Activated CD4-positive, alpha-beta T cell treated with anti-CD3 and anti-CD28 coated beads for 24 hours (primary cell): ENCODE results near the gene INPP5D.
"Not testable (repeated sequence)": the region's sequence is repeated elsewhere in the genome, so short reads cannot be mapped to it uniquely, and the experiment has no call there.

Source experiments
- DNase-seq, 2 donors: peaks; one replicate each; pipeline ENCODE4 v3.0.0-alpha.2; 2020; ENCODE audit warnings: low read depth in 2 of 2

The INPP5D gene

DNA sequence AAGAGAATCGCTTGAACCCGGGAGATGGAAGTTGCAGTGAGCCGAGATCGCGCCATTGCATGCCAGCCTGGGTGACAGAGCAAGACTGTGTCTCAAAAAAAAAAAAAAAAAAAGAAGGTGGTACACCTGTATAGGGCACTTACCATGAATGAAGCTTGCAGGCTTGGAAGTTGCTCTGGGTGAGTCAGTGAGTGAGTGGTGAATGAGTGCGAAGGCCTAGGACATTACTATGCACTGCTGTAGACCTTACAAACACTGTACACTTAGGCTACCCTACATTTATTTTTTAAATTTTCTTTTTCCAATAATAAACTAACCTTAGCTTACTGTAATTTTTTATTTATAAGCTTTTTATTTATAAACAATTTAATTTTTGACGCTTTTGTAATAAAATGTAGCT, 113.0 kb downstream of the INPP5D start:
- DNase-seq = no peak

DNA sequence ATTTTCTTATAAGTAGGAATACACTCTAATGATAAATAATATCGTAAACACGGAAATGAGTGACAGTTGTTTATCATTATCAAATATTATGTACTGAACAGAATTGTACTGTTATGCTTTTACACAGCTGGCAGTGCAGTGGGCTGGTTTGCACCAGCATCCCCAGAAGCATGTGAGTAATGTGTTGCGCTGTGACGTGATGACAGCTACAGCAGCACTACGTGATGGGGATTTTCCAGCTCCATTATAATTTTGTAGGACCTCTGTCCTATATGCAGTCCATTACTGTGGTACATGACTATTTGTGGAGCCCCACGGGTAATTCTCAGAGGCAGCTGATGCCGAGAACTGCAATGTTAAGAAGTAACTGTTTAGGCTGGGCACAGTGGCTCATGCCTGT, 114.0 kb downstream of the INPP5D start:
- no peak for DNase-seq

DNA sequence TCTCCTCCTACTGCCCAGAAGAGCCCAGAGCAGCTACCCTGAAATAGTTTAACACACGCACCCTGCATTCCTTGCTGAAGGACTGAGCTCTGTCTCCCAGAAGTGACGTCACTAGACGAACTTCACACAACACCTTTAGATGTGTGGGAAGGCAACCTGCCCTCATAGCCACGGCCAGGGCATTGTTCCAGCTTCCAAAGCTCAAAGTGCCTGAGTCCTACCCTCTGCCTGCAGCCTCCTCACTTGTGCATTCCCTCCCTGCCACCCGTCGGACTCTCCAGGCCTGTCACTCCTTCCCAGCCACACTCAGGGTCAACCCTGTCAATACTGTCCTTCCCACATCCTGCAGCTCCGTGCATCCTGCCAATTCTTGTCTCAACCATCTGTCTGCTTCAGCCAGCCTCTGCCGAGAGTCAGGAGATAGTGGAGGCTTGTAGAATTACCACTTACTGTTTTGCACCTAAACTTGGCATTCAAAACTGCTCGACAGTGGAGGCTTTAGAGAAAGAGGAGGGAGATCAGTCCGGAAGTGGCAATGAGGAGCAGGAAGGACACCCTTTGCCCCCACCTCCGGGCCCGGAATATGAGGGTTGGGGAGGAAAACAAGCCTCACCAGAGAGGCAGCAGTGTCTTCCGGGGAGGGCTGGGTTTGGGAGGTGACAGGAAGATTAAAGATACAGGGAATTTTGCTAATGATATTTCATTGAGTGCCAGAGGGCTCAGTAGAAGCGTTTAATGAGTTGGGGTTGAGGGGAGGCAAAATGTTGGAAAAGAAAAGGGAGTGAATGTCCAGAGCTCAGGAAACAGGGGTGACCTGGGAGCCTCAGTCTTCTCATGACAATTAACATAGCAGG, 119.1 kb downstream of the INPP5D start:
- DNase-seq = no peak

DNA sequence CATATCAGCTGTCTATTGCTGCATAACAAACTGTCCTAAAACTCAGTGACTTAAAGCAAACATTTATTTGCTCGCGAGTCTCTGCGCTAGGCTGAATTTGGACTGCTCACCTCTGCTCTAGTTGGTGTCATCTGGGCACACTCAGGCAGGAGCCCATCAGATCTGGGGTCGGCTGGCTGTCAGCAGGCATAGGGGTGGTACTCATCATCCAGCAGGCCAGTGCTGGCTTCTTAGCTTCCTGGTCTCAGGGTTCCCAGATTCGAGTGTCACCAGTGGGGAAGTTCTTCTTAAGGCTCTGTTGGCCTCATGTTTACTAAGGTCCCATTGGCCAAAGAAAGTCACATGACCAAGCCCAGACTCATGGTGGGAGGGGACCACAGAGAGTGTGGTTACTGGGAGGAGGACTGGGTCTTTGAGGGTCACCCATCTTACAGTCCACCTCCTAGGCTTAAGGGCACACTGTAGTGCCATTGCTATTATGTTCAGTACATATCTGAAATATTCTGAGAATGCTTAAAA, 119.8 kb downstream of the INPP5D start:
- DNase-seq = no peak

DNA sequence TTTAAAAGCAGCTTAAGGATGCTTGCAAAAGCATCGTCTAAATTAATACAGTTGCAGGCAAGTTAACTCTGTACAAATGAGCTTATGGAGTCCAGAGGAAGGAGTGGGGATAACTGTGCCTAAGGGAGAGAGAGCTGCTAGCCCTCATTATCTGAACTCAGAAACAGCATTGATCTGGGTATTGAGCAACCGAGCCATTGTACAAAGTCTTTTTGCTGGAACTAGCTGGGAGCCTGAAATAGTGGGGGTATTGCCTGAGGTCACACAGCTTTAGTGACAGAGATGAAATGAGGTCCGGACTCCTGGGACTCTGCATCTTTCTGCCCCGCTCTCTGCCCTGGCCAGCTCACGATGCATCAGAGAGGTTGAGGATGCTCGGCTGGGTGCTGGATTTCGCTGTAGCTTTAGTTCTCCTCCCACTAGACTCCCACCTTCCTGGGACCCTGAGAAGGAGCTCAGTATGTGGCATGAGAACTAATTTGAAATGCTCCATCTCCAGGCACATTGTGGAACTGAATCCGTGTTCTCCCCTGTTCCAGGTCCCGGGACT, 123.8 kb downstream of the INPP5D start:
- DNase-seq = no peak

DNA sequence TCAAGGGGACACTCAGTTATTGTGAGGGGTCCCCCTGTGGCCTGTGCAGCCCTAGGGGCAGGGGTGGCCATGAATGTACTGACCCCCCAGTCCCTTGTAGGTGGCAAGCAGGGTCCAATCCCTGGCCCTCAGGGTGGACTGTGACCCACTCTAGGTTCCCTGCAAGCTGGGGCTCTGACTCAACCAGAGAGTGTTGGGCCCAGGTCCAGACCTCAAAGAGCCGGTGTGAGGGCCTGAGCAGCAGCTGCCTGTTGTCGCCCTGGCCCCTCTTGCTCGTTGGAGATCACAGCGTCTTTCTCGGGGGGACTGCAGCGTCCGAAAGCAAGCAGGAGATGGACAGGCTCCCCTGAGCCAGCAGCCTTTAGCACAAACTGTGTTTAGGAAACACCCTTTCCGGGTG, 124.5 kb downstream of the INPP5D start:
- DNase-seq = no peak

DNA sequence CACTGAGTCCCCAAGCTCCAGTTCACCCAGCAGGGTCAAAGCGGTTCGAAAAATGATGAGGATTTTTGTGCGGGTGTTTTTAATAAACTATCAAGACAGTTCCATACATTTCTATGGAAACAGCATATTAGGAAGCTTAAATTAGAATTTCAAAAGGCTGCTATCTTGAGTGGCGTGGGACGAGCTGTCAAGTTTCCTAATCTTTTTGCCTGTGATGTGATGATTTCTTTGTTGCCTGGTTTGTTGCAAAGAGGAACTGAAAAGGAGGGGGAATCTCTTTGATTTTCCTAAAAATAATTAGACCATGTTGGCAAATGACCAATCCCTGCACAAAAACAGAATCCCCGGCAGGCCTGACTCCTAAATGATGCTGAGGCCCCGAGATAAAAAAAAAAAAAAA, 125.2 kb downstream of the INPP5D start:
- DNase-seq = no peak

DNA sequence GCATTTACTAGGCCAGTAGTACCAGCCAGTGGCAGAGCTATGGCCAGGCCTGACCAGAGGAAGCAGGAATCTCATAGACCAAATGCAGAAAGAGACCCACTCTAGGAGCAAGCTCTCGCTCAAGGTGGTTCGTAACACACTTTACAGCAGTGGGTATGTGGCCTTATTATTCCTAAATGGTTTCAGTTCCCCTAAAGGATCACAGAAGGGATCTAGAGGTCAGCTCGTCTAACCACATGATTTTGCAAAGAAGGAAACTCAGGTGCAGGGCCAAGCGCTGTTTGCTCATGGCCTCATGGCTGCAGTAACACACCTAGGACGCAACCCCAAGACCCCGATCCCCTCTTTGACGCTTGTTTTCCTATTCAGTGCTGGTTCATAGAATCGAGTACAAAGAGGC, 125.8 kb downstream of the INPP5D start:
- DNase-seq = no peak

DNA sequence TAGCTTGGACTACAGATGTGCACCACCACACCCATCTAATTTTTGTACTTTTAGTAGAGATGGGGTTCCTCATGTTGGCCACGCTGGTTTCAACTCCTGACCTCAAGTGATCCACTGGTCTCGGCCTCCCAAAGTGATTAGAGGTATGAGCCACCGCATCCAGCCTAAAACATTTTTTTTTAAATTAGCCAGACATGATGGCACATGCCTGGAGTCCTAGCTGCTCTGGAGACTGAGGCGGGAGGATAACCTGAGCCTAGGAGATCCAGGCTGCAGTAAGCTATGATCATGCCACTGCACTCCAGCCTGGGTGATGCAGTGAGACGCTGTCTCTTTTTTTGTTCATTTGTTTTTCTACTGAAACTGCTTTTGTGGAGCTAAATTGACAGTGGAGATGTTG, 126.7 kb downstream of the INPP5D start:
- no peak for DNase-seq

DNA sequence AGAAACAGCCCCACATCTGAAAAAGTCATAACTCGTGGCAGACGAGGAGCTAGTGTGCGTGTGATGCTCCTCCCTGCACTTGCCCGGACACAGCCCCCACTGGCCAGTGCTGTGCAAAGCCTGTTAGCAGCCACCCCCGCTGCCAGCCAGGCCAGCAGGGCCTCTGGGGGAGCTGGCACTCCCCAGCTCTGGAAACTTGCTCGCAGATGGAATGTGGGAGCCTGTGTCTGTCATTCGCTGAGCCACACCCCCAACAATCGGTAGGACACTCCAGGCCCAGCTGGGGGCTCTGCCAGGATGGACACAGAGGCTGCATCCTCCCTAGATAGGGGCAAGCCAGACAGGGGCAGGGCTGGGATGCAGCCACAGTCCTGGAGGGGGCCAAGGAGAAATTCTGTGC, 128.9 kb downstream of the INPP5D start:
- no peak for DNase-seq

DNA sequence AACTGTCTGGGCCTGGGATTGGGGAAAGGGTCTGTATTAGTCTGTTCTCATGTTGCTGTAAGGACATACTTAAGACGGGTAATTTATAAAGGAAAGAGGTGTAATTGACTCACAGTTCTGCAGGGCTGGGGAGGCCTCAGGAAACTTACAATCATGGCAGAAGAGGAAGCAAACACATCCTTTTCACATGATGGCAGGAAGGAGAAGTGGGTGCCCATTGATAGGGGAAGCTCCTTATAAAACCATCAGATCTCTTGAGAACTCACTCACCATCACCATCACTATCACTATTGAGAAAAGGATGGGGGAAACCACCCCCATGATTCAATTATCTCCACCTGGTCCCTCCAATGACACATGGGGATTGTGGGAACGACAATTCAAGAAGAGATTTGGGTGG, 130.9 kb downstream of the INPP5D start:
- not testable (repeated sequence) for DNase-seq

DNA sequence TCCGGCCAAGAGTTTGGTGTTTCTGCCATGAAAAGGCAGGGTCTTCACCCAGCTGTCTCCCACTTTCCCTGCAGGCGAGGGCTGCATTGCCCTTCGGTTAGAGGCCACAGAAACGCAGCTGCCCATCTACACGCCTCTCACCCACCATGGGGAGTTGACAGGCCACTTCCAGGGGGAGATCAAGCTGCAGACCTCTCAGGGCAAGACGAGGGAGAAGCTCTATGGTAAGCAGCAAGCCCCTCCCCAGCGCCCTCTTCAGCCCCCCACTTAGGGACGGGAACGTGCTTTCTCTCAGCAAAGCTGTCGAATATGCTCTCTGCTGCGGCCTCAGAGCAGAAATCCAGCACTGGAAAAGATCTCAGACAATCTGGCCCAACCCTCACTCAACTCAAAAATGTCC, 133.6 kb downstream of the INPP5D start:
- DNase-seq = no peak

DNA sequence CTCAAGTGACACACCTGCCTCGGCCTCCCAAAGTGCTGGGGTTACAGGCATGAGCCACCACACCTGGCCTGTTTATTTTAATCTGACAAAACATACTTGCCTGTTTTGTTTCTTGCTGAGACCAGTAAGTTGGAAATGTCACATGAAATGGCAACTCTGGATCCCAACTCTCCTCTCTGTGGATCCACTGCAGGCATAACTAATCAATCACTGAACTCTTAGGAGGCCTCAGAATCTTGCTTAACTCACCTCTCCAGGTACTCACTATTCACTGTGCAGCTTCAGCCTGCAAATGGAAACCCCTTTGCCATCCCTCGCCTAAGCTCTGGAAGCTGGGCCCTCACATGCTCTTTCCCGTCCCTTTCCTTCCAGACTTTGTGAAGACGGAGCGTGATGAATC, 134.9 kb downstream of the INPP5D start:
- no peak for DNase-seq

DNA sequence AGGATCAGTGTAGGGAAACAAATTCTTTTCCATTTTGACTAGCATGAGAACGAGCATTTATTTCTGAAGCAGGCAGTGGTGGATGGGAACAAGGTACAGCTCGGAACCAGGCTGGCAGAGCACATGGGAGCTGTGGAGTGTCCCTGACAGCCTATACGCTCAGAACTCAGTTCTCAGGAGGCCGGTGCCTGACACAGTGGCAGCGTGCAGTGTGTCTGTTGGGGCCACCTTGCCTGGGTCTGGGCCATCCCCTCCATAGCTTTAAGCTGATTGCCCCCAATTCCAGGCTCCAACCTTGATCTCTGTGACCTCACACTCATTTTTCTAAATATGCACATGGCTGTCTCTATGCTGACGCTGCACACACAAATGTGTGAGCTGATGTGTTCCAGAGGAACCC, 136.9 kb downstream of the INPP5D start:
- no peak for DNase-seq

DNA sequence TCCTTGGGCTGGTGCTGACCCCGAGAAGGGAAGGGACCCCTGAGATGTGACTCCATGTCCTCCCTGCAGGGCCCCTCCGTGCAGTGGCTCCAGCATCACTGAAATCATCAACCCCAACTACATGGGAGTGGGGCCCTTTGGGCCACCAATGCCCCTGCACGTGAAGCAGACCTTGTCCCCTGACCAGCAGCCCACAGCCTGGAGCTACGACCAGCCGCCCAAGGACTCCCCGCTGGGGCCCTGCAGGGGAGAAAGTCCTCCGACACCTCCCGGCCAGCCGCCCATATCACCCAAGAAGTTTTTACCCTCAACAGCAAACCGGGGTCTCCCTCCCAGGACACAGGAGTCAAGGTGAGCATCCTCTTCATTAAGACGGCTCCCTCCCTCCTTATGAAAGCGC, 137.9 kb downstream of the INPP5D start:
- no peak for DNase-seq

DNA sequence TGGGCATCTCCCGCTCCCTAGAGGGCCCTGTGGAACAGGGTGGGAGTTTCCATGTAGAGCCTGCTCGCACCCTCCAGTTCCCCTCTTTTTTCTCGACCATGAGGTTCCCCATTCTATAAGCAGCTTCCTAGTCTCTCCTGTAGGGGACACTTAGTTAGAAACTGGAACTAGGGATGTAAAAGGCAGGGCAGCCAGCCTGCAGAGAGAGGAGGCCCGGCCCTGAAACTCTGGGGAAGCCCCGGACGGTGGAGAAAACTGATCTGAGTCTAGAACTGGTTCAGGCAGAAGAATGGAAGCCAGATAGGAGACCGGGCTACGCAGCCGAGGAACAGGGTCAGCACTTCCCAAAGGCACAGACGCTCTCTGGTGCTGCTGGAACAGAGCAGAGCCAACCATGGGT, 139.7 kb downstream of the INPP5D start:
- no peak for DNase-seq

DNA sequence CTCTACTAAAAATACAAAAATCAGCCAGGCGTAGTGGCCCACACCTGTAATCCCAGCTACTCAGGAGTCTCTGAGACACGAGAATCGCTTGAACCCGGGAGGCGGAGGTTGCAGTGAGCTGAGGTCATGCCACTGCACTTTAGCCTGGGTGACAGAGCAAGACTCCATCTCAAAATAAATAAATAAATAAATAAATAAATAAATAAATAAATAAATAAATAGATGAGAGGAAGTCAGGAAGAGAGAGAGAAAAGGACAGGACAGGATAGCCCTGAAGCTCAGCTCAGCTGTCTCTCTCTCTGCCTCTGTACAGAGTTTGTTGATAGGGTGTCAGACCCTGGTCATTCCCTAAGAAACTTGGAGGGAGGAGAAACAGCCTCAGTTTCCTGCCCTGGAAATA, 140.6 kb downstream of the INPP5D start:
- DNase-seq = not testable (repeated sequence)

DNA sequence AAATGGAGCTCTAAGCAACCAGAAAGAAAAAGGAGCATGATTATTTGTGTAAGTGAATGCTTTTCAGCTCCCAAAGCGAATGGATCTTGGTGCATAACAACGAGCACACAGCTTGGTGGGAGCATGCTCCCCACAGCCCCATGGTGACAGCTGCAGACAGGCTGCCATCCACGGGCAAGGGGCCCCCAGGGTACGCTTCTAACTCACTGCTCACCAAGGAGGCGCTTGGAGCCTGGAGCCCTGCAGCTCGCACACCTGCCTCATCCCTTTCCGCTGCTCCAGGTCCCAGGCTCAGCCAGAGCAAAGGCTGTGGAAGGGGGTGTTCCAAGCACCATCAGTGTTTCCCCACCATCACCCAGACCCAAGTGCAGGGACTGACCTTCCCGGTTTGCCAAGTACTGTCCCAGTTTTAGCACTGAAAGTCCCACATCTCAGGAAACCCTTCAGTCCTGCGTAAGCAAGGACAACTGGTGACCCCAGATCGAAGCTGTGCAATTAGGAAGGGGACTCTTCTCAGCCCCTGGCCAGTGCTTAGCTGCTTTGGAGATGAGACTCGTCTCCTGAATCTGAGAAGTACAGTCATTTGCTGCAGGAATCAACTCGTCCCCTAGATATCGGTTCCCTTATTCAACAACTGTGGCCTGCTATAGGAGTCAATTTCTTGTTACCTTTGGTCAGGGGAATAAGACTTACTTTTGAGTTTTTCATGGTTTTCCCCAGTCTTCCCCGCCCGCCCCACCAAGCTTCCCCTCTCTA, 141.3 kb downstream of the INPP5D start:
- no peak for DNase-seq

DNA sequence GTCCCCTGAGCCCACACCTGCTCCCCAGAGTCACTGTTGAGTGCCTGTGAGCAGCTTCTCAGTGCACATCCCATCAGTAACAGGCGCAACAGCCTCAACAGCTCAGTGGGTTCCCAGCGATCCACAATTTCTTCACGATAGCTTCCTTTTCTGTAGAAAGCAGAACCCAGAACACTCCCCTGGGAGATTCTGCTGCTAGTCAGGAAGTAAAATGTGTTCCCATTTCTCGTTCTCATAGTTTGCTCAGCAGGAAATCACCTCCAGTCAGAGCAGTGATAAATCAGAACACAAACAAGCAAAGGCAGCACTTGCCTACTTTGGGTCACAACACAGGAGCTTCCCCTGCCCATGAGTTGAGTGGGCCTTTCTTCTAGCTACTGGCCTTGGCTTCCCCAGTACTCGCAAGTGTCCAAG, 142.4 kb downstream of the INPP5D start:
- no peak for DNase-seq

DNA sequence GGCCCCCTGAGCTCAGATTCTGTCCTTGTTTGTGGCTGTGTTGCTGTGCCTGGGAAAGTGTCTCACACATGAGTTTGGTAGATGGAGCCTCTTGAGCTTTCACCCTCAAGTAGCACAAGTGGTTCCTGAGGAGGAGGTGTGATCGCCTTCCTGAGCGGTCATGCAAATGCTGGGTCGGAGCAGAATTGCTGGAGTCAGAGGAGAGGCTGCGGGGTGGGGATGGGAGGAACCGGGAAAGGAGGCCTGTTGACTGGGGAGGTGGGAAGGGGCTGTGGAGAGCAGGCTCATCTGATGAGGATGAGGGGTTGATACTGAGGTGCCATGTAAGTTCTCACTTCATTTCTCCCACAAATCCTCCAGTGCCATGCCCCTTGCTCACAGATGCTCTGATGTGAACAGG, 142.9 kb downstream of the INPP5D start:
- DNase-seq = no peak

DNA sequence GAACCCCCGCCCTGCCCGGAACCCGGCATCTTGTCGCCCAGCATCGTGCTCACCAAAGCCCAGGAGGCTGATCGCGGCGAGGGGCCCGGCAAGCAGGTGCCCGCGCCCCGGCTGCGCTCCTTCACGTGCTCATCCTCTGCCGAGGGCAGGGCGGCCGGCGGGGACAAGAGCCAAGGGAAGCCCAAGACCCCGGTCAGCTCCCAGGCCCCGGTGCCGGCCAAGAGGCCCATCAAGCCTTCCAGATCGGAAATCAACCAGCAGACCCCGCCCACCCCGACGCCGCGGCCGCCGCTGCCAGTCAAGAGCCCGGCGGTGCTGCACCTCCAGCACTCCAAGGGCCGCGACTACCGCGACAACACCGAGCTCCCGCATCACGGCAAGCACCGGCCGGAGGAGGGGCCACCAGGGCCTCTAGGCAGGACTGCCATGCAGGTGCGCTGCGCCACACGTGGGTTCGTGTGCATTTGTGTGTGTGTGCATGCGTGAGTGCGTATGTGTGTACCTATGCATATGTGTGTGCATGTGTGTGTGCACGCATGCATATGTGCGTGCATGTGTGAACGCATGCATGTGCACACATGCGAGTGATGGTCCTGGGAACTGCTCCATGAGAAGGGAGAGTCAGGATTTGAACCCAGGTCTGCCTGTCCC, 144.3 kb downstream of the INPP5D start:
- DNase-seq = no peak
